Measurements from ENCODE around the gene CEP72. TPM values are rescaled to one million over a fixed set of nuclear protein-coding genes. Genes with fewer than 3 reads are reported as not detected.
A peak's percentile ranks its signal among the peaks of the same experiment; 100 is the strongest.

The CEP72 gene
- polyA plus RNA-seq, 1 donor (not counting 4 experiments of a cell fraction or from before 2014, with no cell fraction given): 4.5 TPM

DNA sequence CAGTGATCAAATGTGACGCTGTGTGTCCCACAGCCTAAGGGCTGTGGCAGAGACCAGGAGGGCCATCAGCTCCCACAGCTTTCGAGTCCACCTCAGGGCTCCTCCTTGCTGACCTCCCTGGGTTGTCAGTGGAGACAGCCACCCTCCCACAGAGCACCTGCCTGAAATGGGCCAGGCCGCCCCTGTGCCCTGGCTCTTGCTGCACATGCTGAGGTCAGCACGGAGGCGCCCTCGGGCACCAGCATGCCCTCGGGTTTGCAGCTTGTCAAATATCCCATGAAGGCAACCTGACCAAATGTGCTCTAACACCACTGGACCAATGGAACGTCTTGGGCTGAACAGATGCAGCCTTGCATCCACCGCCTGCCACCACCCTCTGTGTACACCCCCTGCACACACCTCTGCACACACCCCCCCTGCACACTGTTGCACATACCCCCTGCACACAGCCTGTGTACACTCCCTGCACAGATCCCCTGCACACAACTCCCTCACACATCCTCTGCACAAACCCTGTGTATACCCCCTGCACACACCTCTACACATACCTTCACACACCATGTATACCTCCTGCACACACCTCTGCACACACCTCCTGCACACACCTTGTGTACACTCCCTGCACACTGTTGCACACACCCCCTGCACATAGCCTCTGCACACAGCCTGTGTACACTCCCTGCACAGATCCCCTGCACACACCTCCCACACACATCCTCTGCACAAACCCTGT, 2.0 kb upstream of the CEP72 start:
- no peak overlapping the region for H3K4me3 ChIP-seq (ENCODE audit: control insufficient read depth in 2 of 3, extremely low read depth in 1 of 3, insufficient read depth in 2 of 3, low read depth in 1 of 3, low read length in 3 of 3)
- FAIRE-seq: no peak
- dilution Hi-C loops (cut with MboI; ENCODE audit: extremely low pct_ligation_motif_present, low sequenced_read_pairs): no loop called here
- H3K9ac ChIP-seq (ENCODE audit: control insufficient read depth, extremely low read depth, insufficient read depth, low read length): no peak overlapping the region
- H3K9me3 ChIP-seq (ENCODE audit: control insufficient read depth, low read depth, low read length): no peaks in the 10 kb centered on the region
- peaks cover 23% of the 10 kb centered on the region for H3K79me2 ChIP-seq (ENCODE audit: control insufficient read depth, insufficient read depth, low read length)
- no peak overlapping the region for H3K27ac ChIP-seq (ENCODE audit: control insufficient read depth, insufficient read depth, low read length)
- no peaks in the 10 kb centered on the region for H3K36me3 ChIP-seq (ENCODE audit: control insufficient read depth in 2 of 2, extremely low read depth in 1 of 2, insufficient read depth in 2 of 2, low read length in 2 of 2)
- TF ChIP-seq EZH2 (IDR thresholded peaks at IDR 0.05; ENCODE audit: low read length): no peak
- TF ChIP-seq, protein P1, sequence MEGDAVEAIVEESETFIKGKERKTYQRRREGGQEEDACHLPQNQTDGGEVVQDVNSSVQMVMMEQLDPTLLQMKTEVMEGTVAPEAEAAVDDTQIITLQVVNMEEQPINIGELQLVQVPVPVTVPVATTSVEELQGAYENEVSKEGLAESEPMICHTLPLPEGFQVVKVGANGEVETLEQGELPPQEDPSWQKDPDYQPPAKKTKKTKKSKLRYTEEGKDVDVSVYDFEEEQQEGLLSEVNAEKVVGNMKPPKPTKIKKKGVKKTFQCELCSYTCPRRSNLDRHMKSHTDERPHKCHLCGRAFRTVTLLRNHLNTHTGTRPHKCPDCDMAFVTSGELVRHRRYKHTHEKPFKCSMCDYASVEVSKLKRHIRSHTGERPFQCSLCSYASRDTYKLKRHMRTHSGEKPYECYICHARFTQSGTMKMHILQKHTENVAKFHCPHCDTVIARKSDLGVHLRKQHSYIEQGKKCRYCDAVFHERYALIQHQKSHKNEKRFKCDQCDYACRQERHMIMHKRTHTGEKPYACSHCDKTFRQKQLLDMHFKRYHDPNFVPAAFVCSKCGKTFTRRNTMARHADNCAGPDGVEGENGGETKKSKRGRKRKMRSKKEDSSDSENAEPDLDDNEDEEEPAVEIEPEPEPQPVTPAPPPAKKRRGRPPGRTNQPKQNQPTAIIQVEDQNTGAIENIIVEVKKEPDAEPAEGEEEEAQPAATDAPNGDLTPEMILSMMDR (optimal IDR thresholded peaks at IDR 0.05 in 1 of 3, IDR thresholded peaks at IDR 0.05 in 1 of 3, conservative IDR thresholded peaks at IDR 0.05 in 1 of 3; ENCODE audit: extremely low read depth in 1 of 3, insufficient read depth in 2 of 3, low read length in 3 of 3): no peak
- H4K20me1 ChIP-seq (ENCODE audit: control insufficient read depth, extremely low read depth, insufficient read depth, low read length): no peaks in the 10 kb centered on the region
- H2AFZ ChIP-seq (ENCODE audit: control insufficient read depth, low read length): no peak overlapping the region
- H3K27me3 ChIP-seq (ENCODE audit: control insufficient read depth, extremely low read depth, insufficient read depth, low read length): no peaks in the 10 kb centered on the region
- H3K4me2 ChIP-seq (ENCODE audit: control insufficient read depth, extremely low read depth, insufficient read depth, low read depth, low read length): no peak overlapping the region
- H3K4me1 ChIP-seq (ENCODE audit: control insufficient read depth, extremely low read depth, insufficient read depth, low read length): peaks cover 6% of the 10 kb centered on the region
- no peak for DNase-seq (ENCODE audit: low read depth, low spot score)
- H3K9me1 ChIP-seq (ENCODE audit: control insufficient read depth, extremely low read depth, insufficient read depth, low read length): no peaks in the 10 kb centered on the region

DNA sequence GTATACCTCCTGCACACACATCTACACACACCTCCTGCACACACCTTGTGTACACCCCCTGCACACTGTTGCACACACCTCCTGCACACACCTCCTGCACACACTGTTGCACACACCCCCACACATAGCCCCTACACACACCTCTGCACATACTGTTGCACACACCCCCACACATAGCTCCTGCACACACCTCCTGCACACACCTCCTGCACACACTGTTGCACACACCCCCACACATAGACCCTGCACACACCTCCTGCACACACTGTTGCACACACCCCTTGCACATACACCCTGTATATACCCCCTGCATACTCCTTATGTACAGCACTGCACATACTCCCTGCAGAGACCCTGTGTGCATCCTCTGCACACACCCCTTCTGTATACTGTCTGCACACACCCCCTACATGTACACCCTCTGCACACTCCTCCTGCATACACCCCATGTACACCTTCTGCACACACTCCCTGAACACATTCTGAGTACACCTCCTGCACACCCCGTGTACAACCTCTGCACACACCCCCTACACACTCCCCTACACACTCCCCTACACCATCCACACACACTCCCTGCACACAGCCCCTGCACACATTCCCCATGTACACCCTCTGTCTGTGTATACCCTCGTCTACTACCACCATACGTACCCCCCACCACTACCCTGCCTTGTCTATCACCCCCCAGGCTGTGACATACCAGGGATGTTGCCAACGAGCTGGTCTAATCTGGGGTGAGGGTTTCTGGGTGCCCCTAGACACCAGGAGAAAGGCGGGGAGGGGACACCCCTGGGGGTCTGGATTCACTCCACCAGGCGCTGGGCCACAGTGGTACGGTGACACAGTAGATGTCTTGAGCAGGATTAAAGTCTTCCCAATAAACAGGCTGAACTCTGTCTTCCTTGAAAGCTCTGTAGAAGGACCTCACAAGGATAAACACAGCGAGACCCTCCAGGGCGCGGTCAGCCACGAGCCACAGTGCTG, 1.1 kb upstream of the CEP72 start:
- dilution Hi-C loops (cut with MboI; ENCODE audit: extremely low pct_ligation_motif_present, low sequenced_read_pairs): no loop called here
- peak overlapping the region; percentile 75 for H3K9ac ChIP-seq (ENCODE audit: control insufficient read depth, extremely low read depth, insufficient read depth, low read length)

More for the DNA sequence above, 1.1 kb upstream of the CEP72 start:
- peak overlapping the region; percentile 82 for H2AFZ ChIP-seq (ENCODE audit: control insufficient read depth, low read length)
- H4K20me1 ChIP-seq (ENCODE audit: control insufficient read depth, extremely low read depth, insufficient read depth, low read length): no peaks in the 10 kb centered on the region
- no peaks in the 10 kb centered on the region for H3K9me1 ChIP-seq (ENCODE audit: control insufficient read depth, extremely low read depth, insufficient read depth, low read length)
- H3K27me3 ChIP-seq (ENCODE audit: control insufficient read depth, extremely low read depth, insufficient read depth, low read length): no peaks in the 10 kb centered on the region
- no peaks in the 10 kb centered on the region for H3K9me3 ChIP-seq (ENCODE audit: control insufficient read depth, low read depth, low read length)
- DNase-seq (ENCODE audit: low read depth, low spot score) (no peak), FAIRE-seq (no peak)
- no peak overlapping the region for H3K27ac ChIP-seq (ENCODE audit: control insufficient read depth, insufficient read depth, low read length)
- TF ChIP-seq, protein P1 (optimal IDR thresholded peaks at IDR 0.05 in 1 of 3, IDR thresholded peaks at IDR 0.05 in 1 of 3, conservative IDR thresholded peaks at IDR 0.05 in 1 of 3; ENCODE audit: extremely low read depth in 1 of 3, insufficient read depth in 2 of 3, low read length in 3 of 3): no peak
- no peak for TF ChIP-seq EZH2 (IDR thresholded peaks at IDR 0.05; ENCODE audit: low read length)
- peak overlapping the region; percentile 70 for H3K4me2 ChIP-seq (ENCODE audit: control insufficient read depth, extremely low read depth, insufficient read depth, low read depth, low read length)
- peaks cover 6% of the 10 kb centered on the region for H3K4me1 ChIP-seq (ENCODE audit: control insufficient read depth, extremely low read depth, insufficient read depth, low read length)
- H3K36me3 ChIP-seq (ENCODE audit: control insufficient read depth in 2 of 2, extremely low read depth in 1 of 2, insufficient read depth in 2 of 2, low read length in 2 of 2): no peaks in the 10 kb centered on the region
- H3K79me2 ChIP-seq (ENCODE audit: control insufficient read depth, insufficient read depth, low read length): peaks cover 31% of the 10 kb centered on the region
- H3K4me3 ChIP-seq (ENCODE audit: control insufficient read depth in 2 of 3, extremely low read depth in 1 of 3, insufficient read depth in 2 of 3, low read depth in 1 of 3, low read length in 3 of 3): peak overlapping the region; percentile 51 to 84 (median 66)

Data from keratinocyte (primary cell).